Neural cell (in vitro differentiated cells): ENCODE data around the gene PCLO. TPM values are rescaled to one million over a fixed set of nuclear protein-coding genes. Genes with fewer than 3 reads are reported as not detected.

Experiments used
- H2AFZ ChIP-seq: fragments of 200-600, 300-800 bp; sonication (generic), shearing (Covaris generic); 2 replicates; pipeline ENCODE4 v1.6.0; 2014; ENCODE audit warnings: low read depth, mild to moderate bottlenecking, antibody characterized with exemption, low read length, moderate library complexity
- H3F3A ChIP-seq: fragments of 200-600 bp; shearing (Covaris generic); 2 replicates; pipeline ENCODE4 v1.6.1; 2016; ENCODE audit warnings: mild to moderate bottlenecking, moderate library complexity, mixed read lengths, antibody characterized with exemption, low read length; ENCODE audit not compliant: insufficient read depth, poor library complexity, severe bottlenecking
- H3K27ac ChIP-seq: fragments of 200-600, 300-800 bp; sonication (generic), shearing (Covaris generic); 2 replicates; pipeline ENCODE4 v1.5.1; 2014; ENCODE audit warnings: mild to moderate bottlenecking, low read length, moderate library complexity
- H3K27me3 ChIP-seq: fragments of 300-800, 200-600 bp; sonication (generic), shearing (Covaris generic); 2 replicates; pipeline ENCODE4 v1.6.0; 2014; ENCODE audit warnings: mild to moderate bottlenecking, low read depth, low read length, moderate library complexity; ENCODE audit not compliant: insufficient read depth
- H3K36me3 ChIP-seq: fragments of 300-800, 200-600 bp; sonication (generic), shearing (Covaris generic); 2 replicates; pipeline ENCODE4 v1.5.1; 2014; ENCODE audit warnings: mild to moderate bottlenecking, antibody characterized with exemption, low read length, moderate library complexity; ENCODE audit not compliant: insufficient read depth
- H3K4me2 ChIP-seq: fragments of 300-800, 200-600 bp; sonication (generic), shearing (Covaris generic); 2 replicates; pipeline ENCODE4 v1.6.0; 2014; ENCODE audit warnings: mild to moderate bottlenecking, low read length
- H3K4me3 ChIP-seq: fragments of 300-800, 200-600 bp; sonication (generic), shearing (Covaris generic); 2 replicates; pipeline ENCODE4 v1.5.1; 2014; ENCODE audit warnings: mild to moderate bottlenecking, low read length, moderate library complexity
- H3K79me2 ChIP-seq: fragments of 200-600 bp; shearing (Covaris generic); replicated peaks from 2 replicates; pipeline ENCODE4 v1.6.0; 2014; ENCODE audit warnings: mild to moderate bottlenecking, low read length, moderate library complexity; ENCODE audit not compliant: insufficient read depth
- H3K9ac ChIP-seq: fragments of 300-800, 200-600 bp; sonication (generic), shearing (Covaris generic); 2 replicates; pipeline ENCODE4 v1.6.1; 2016; ENCODE audit warnings: mild to moderate bottlenecking, low read length, mixed read lengths
- H3K9me2 ChIP-seq: fragments of 200-600 bp; shearing (Covaris generic); 2 replicates; pipeline ENCODE4 v1.6.1; 2016; ENCODE audit warnings: mild to moderate bottlenecking, low read length, mixed read lengths; ENCODE audit not compliant: insufficient read depth
- H3K9me3 ChIP-seq: fragments of 200-600, 300-800 bp; sonication (generic), shearing (Covaris generic); 2 replicates; pipeline ENCODE4 v1.6.1; 2016; ENCODE audit warnings: mild to moderate bottlenecking, mixed run types, low read length, moderate library complexity, mixed read lengths
- H4K20me1 ChIP-seq: fragments of 200-600 bp; shearing (Covaris generic); 2 replicates; pipeline ENCODE4 v1.6.1; 2016; ENCODE audit warnings: mild to moderate bottlenecking, mixed run types; ENCODE audit not compliant: insufficient read depth
- CTCF ChIP-seq: fragments of 450-650 bp; IDR thresholded peaks from 2 replicates; pipeline ENCODE4 v1.5.1; 2014; ENCODE audit warnings: antibody characterized with exemption, mild to moderate bottlenecking, moderate library complexity; ENCODE audit not compliant: poor library complexity, severe bottlenecking
- EP300 ChIP-seq: fragments of 450-650 bp; conservative IDR thresholded peaks from 2 replicates; pipeline ENCODE4 v1.6.1; 2014; ENCODE audit warnings: antibody characterized with exemption, mild to moderate bottlenecking, moderate library complexity; ENCODE audit not compliant: poor library complexity, severe bottlenecking
- EZH2 ChIP-seq: fragments of 200-600, 300-800 bp; shearing (Covaris generic), sonication (generic); IDR thresholded peaks from 2 replicates; pipeline ENCODE4 v1.6.1; 2014; ENCODE audit warnings: antibody characterized with exemption, low read length, borderline replicate concordance, mild to moderate bottlenecking; ENCODE audit not compliant: insufficient read depth, poor library complexity, severe bottlenecking
- MXI1 ChIP-seq: fragments of 450-650 bp; conservative IDR thresholded peaks from 2 replicates; pipeline ENCODE4 v1.6.1; 2014; ENCODE audit warnings: antibody characterized with exemption, mild to moderate bottlenecking; ENCODE audit not compliant: poor library complexity, severe bottlenecking
- POLR2AphosphoS5 ChIP-seq: IDR thresholded peaks from 2 replicates; pipeline ENCODE4 v1.6.1; 2012
- RAD21 ChIP-seq: fragments of 450-650 bp; conservative IDR thresholded peaks from 2 replicates; pipeline ENCODE4 v1.6.1; 2014; ENCODE audit warnings: antibody characterized with exemption, mild to moderate bottlenecking, moderate library complexity
- REST ChIP-seq: IDR thresholded peaks from 2 replicates; pipeline ENCODE4 v1.6.1; 2012; ENCODE audit warnings: borderline replicate concordance
- SMC3 ChIP-seq: fragments of 450-650 bp; conservative IDR thresholded peaks from 2 replicates; pipeline ENCODE4 v1.6.1; 2014; ENCODE audit warnings: antibody characterized with exemption, mild to moderate bottlenecking, moderate library complexity; ENCODE audit not compliant: poor library complexity
- TAF1 ChIP-seq: IDR thresholded peaks from 2 replicates; pipeline ENCODE4 v1.6.1; 2012; ENCODE audit warnings: low read depth
- polyA plus RNA-seq: library from polyadenylated mRNA; depleted of rRNA; stranded (reverse); fragments of >200 nt; gene quantifications from 2 replicates; pipeline ENCODE4 v1.2.3, GENCODE V29; 2014

Gene PCLO
- polyA plus RNA-seq, 1 donor from 2014 or later = 25.5 TPM

- Histone ChIP-seq H3K79me2 (no peaks in the 10 kb centered on the region), H2AFZ (no peak overlapping the region), H3K27me3 (no peaks in the 10 kb centered on the region), H3K9me3 (no peaks in the 10 kb centered on the region), H3K4me3 (no peak overlapping the region), H3K36me3 (no peaks in the 10 kb centered on the region), H3K9ac (no peak overlapping the region), H3K27ac (no peak overlapping the region), H4K20me1 (no peaks in the 10 kb centered on the region), H3F3A (no peaks in the 10 kb centered on the region), H3K9me2 (no peaks in the 10 kb centered on the region), H3K4me2 (no peak overlapping the region)
- TF ChIP-seq SMC3 (no peak), MXI1 (no peak), EP300 (no peak), RAD21 (no peak), CTCF (no peak), EZH2 (no peak), TAF1 (no peak), REST (no peak), POLR2AphosphoS5 (no peak)
Measured at GRCh38 chr7:83065714-83066113, 97.0 kb downstream of the PCLO start.

GRCh38 chr7:83060218-83060617 is 102.5 kb downstream of the PCLO start:
- H3K9ac ChIP-seq = no peak overlapping the region
- no peaks in the 10 kb centered on the region for H3K9me3 ChIP-seq
- H3K79me2 ChIP-seq = no peaks in the 10 kb centered on the region
- H3K27me3 ChIP-seq = no peaks in the 10 kb centered on the region
- no peak overlapping the region for H3K27ac ChIP-seq
- H4K20me1 ChIP-seq = no peaks in the 10 kb centered on the region
- H2AFZ ChIP-seq = no peak overlapping the region
- H3F3A ChIP-seq = no peaks in the 10 kb centered on the region
- H3K4me3 ChIP-seq = no peak overlapping the region
- no peaks in the 10 kb centered on the region for H3K9me2 ChIP-seq
- no peaks in the 10 kb centered on the region for H3K36me3 ChIP-seq
- no peak for TF ChIP-seq RAD21
- TF ChIP-seq EP300 = no peak
- TF ChIP-seq REST = no peak
- no peak for TF ChIP-seq TAF1
- no peak for TF ChIP-seq POLR2AphosphoS5
- TF ChIP-seq CTCF = no peak
- no peak for TF ChIP-seq MXI1
- TF ChIP-seq SMC3 = no peak
- TF ChIP-seq EZH2 = no peak
- no peak overlapping the region for H3K4me2 ChIP-seq
